ENCODE results near the gene FAM131A.

FAM131A gene

DNA sequence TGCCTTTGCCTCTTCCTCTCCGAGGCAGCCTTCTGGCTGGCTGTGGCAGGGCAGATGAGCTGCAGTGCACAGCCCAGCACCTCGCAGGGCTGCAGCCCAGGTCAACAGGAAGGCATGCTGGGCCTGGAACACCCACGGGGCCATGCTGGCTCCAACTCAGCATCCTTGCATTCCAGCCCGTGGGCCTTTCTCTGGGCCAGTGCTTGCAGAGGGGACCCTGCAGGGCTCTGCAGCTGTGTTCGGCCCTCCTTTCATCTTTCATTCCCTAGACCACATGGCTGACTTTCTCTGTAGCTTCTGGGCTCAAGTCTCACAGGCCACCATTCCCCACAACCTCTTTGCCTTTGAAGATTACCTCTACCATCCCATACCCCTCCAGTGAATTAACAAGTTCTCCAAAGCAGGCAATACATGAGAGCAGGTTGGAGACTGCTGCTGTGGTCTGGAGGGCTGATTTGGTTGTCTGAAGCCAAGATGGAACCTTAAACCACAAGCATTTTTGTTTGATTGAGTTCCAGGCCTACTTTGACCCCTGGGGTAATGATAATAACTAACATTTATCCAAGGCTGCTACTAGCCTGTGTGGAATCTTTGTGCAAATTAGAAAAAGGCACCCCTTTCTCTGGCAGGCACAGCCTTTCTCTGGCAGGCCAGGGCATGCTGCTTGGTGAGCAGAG, 5.9 kb downstream of the FAM131A start:
- DNase-seq, result no peak

GRCh38 chr3:184344579-184345316, 7.3 kb downstream of the FAM131A start:
- DNase-seq, result no peak

DNA sequence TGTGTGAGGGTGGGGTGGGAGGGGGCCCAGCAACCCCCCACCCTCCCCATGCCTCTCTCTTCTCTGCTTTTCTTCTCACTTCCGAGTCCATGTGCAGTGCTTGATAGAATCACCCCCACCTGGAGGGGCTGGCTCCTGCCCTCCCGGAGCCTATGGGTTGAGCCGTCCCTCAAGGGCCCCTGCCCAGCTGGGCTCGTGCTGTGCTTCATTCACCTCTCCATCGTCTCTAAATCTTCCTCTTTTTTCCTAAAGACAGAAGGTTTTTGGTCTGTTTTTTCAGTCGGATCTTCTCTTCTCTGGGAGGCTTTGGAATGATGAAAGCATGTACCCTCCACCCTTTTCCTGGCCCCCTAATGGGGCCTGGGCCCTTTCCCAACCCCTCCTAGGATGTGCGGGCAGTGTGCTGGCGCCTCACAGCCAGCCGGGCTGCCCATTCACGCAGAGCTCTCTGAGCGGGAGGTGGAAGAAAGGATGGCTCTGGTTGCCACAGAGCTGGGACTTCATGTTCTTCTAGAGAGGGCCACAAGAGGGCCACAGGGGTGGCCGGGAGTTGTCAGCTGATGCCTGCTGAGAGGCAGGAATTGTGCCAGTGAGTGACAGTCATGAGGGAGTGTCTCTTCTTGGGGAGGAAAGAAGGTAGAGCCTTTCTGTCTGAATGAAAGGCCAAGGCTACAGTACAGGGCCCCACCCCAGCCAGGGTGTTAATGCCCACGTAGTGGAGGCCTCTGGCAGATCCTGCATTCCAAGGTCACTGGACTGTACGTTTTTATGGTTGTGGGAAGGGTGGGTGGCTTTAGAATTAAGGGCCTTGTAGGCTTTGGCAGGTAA, 8.1 kb downstream of the FAM131A start:
- DNase-seq, result no peak

DNA sequence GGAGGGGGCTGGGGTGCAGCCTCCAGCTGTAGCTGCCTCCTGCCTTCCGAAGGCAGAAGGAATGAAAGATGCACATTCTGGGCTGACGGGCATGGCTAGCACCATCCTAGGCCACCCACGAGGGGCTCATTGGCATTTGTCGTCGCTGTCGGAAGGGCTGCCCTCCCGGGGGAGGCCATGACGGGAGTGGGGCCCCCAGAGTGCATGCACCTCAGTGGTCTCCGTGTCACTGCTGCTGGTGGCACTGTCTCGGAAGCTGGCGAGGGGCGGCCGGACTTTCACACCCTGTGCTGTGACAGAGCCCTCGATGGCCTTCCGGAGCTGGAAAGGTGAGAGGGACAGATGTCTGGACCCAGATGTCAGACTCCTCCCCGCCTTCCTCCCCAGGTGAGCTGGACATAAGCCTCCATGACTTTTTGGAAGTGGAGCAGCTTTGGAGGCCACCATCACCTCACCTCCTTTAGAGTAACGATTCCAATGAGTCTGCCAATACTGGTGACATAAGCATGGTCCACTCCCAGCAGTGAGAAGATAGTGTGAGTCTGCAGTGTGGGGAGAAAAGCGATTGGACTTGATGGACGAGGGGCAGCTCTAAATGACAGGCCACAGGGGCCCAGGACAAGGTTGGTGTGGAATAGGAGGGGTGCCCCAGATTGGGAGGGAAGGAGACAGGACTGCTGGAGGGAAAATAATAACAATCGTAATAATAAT, 9.2 kb downstream of the FAM131A start:
- no peak for DNase-seq

GRCh38 chr3:184347321-184348056, 10.1 kb downstream of the FAM131A start:
- no peak for DNase-seq

DNA sequence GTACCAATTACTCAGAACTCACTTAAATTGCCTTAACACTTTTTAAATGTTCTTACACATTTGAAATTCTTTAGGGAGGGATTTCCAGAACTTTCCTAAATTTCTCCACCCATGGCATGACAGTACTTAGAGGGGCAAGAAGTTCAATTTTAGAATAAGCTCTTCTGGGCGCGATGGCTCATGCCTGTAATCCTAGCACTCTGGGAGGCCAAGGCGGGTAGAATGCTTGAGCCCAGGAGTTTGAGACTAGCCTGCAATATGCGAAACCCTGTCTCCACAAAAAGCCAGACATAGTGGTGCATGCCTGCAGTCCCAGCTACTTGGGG, 10.6 kb downstream of the FAM131A start:
- DNase-seq, result no peak

- no peak for DNase-seq
Observed at GRCh38 chr3:184349563-184350470, 12.4 kb downstream of the FAM131A start.

DNA sequence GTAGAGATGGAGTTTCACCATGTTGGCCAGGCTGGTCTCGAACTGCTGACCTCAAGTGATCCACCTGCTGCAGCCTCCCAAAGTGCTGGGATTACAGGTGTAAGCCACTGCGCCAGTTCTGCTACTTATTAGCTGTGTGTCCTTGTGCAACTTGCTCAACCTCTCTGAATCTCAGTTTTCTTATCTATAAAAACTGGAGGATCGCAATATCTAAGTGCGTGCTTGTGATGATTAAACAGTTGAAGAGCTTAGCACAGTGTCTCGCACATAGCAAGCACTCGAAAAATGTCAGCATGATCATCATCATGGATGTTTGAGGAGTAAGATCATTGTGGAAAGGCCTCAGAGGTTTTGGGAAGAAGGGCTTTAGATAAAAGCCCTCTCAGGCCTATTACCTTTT, 13.2 kb downstream of the FAM131A start:
- no peak for DNase-seq

GRCh38 chr3:184351511-184352148, 14.2 kb downstream of the FAM131A start:
- no peak for DNase-seq

GRCh38 chr3:184352149-184352785, 14.9 kb downstream of the FAM131A start:
- DNase-seq, result no peak

DNA sequence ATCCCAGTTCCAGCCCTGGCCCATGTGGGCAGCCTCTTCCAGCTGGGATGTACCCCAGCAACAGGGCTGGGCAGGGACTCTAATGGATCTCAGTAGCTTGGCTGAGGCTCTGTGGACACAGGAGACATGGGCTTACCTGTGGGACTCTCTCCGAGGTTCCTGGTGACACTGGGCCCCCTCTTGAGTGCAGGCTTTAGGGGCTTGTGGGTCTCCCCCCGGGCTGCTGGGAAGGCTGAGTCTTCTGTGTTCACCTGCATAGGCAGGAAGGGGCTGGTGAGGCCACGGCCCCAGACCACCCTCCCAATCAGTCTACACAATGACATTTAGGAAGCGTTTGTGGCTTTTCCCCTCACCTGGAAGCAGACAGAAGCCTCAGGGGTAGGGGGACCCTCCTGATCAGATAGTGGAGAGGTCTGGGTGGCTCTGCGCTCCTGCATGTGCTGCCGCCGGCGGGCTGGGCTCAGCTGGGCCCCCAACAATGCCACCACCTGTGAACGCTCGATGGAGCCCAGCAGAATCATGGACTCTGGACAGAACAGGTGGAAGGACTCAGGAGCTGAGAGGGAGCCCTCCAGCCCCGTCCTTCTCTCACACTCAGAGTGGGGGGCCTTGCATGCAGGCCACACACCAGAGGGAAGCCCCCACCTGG, 15.6 kb downstream of the FAM131A start:
- DNase-seq, result no peak

DNA sequence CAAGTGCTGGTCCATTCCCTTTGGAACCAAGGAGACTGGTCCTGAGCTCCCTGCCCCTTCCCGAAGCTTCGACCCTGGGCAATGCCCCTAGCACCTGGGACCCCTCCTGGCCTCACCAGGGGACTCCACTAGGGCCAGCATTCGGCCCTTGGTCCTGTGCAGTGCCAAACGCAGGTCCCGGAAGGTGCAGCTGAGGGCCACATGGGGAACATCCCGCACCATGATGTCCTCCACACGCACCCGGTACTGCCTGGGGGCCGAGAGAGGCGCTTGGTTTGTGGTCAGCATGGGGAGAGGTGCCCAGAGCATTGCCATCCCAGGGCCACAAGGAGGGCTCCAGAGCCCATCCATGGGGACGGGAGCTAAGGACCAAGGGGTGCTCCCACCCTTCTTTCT, 16.1 kb downstream of the FAM131A start:
- no peak for DNase-seq

- no peak for DNase-seq
Observed at GRCh38 chr3:184354121-184354728, 16.8 kb downstream of the FAM131A start.

GRCh38 chr3:184354754-184355153, 17.4 kb downstream of the FAM131A start:
- no peak for DNase-seq

DNA sequence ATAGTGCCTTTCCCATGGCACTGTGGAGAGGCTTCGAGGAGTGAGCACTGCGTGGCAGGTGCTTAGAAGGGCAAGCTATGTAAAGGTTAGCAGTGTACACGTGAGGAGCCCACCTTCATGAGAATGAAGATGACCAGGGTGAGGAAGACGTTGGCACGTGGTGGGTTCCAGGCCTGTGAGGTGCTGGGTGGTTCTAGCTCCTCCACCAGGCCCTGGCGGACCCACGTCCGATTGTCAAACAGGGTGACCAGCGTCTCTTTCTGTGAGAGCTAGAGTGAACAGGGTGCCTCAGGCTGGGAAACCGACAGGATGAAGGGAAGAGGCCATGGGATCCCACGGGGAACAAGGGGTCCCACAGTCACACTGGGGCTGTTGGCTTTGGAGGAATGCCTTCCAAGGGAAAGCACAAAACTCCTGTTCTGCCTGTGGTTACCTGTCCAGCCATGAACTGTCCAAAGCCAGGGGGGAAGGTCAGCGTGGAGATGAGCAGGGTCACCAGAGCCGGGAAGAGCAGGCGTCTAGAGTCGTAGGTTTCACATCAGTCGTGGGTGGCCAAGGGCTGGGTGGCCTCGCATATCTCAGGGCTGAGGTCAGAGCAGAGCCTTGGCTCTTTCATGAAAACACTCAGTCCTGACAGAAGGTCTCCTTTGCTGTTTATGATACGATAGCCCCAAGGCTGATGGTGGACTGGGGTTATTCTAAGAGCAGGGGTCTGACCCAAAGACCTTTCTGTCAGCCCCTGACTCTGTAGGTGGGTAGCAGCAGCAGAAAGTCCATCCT, 18.1 kb downstream of the FAM131A start:
- no peak for DNase-seq

DNA sequence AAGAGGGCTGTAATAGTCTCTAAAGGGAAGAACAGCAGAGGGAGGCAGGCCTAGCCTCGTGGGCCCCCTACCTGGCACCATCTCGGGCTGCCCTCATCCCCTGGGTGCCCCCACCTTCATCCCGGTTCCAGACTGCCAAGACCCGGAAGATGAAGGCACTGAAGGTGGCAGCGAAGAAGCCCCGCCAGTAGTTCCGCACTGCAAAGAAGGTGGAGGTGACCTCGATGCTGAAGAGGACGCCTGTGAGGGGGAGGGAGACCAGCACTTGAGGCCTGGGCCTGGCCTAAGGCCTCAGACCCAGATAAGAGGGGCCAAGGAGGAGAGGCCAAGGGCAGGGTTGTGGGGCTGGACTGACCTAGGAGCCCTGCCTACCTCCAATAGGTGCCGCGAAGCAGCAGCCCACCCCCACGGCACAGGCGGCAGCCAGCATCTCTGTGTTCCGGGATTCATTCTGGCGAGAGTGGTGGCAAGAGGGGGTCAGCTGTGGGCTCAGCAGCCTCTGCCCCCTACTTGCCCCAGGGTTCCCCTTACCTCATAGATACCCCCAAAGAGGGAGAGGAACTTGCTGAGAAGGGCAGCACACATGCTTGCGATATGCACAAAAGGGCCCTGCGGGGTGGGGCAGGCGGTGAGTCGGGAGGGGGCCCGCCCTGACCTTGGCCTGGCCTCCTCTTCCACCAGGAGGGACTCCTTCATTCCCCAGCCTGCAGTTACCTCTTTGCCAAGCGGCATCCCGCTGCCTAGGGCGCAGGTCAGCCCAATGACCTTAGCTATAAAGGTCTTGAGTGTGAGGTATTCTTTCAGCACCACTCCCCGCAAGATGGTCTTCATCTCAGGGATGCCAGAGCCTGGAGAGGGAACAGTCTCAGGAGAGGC, 20.1 kb downstream of the FAM131A start:
- no peak for DNase-seq

DNA sequence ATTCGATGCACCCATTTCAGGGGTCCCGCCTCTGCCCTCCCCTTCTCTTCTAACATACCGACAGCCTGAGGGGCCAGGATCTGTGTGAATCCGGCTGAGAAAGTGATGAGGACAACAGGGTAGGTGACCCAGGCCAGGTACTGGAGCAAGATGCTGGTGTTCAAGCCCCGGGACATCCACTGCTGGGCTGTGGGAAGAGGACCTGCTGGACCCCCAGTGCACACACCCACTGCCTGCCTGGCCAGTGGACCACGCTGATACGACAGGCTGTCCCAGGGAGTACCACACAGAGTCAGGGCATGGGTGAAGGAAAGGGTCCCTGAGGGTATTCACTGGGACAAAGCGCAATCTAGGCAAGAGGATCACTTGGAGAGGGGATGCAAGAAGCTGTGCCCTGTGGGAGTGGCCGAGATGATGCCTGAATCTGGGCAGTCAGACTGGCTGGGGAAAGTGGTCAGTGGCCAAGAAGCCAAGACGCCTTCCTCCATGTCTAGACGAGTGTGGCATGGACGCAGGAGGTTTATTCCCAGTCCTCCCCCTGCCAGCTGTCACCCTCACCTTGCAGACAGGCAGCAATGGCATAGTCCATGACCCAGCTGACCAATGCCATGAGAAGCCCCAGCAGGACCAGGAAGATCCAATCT, 20.8 kb downstream of the FAM131A start:
- no peak for DNase-seq

Measured in NCI-H1092 treated with DMSO at 0.1 percent for 48 hours (cell line).